ENCODE results near the gene TCP11.
A peak's percentile ranks its signal among the peaks of the same experiment; 100 is the strongest.

The TCP11 gene

DNA sequence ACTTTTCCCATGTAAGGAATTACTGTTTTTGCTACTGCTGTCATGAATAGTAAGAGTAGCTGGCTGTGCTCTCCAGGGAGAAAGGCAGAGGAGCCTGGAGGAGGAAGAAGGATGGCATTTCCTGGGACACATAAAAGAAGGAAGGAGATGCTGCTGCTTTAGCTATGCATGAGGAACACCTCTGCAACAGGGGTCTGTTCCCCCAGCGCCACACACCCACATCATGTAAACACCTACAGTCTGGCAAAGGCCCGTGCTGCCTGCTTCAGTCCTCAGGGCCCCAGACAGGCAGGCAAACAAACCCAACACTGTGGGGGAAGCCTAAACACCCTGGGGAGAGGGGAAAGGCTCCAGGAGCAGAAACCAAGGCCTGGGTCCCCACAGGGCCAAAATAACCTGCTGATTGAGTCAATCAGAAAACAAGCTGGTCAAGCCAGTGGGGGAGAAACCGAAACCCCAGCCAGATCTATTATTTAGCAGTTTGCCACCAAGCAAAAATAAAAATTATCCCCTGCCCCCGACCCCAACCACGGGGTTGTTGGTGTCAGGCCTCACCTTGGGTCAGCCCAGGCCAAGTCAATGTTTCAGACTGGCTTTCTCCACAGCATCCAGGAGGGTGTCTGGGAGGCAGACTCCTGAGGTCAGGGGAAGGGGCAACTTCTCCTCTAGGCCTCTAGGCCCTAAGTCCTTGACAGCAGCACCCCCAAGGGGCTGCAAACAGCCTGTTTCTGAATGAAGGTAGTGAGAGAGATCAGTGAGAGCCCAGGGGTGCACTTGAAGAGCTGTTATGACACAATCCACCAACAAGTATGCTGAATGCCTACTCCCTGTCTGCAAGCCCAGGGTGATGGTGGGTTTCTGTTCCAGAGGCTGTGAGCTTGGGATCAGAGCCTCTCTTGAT, 38.0 kb upstream of the TCP11 start:
- Histone ChIP-seq H2BK120ac (ENCODE audit: low read depth, low read length) (no peak overlapping the region), H3K4me1 (ENCODE audit: control insufficient read depth in 2 of 2, insufficient read depth in 1 of 2, low read depth in 1 of 2, low read length in 2 of 2) (peaks cover 3 to 10% of the 10 kb centered on the region in 2 donors), H2BK12ac (ENCODE audit: low read length) (no peak overlapping the region), H4K8ac (ENCODE audit: low read depth, low read length) (no peak overlapping the region), H3K9me3 (replicated peaks in 1 of 2; ENCODE audit: control insufficient read depth in 2 of 2, insufficient read depth in 1 of 2, low read depth in 1 of 2, low read length in 2 of 2) (no peaks in the 10 kb centered on the region), H3K4ac (ENCODE audit: low read length) (no peak overlapping the region), H2AK5ac (ENCODE audit: low read depth, low read length) (peak overlapping the region; percentile 29), H3K14ac (ENCODE audit: low read length) (no peak overlapping the region), H3K36me3 (replicated peaks in 1 of 2; ENCODE audit: control insufficient read depth in 2 of 2, insufficient read depth in 2 of 2, low read length in 2 of 2) (no peaks in the 10 kb centered on the region), H3K27ac (replicated peaks; ENCODE audit: low read length) (no peak overlapping the region), H3K18ac (ENCODE audit: low read length) (peak overlapping the region; percentile 33), H3K9ac (ENCODE audit: low read depth, low read length, poor library complexity) (no peak overlapping the region), H2BK15ac (ENCODE audit: low read length) (peak overlapping the region; percentile 22), H3K23ac (ENCODE audit: low read depth, low read length, poor library complexity) (no peak overlapping the region), H3K4me2 (ENCODE audit: insufficient read depth, low read length, poor library complexity, severe bottlenecking) (no peak overlapping the region), H4K91ac (ENCODE audit: low read depth, low read length, poor library complexity) (no peak overlapping the region), H2AFZ (ENCODE audit: low read length) (peak overlapping the region; percentile 35), H3K79me1 (ENCODE audit: low read depth, low read length) (no peaks in the 10 kb centered on the region), H3K4me3 (ENCODE audit: low read length in 2 of 2) (no peak overlapping the region), H3K27me3 (ENCODE audit: control insufficient read depth in 3 of 3, insufficient read depth in 3 of 3, low read depth in 1 of 3, low read length in 3 of 3) (no peaks in the 10 kb centered on the region), H2BK5ac (ENCODE audit: low read length) (no peak overlapping the region)
- DNase-seq (ENCODE audit: low spot score) = no peak
- no CpG with 5 or more reads among the region's 5 CpGs for WGBS, 2 donors (ENCODE audit: extremely low coverage in 2 of 2, insufficient read length in 2 of 2, insufficient replicate concordance in 1 of 2)

DNA sequence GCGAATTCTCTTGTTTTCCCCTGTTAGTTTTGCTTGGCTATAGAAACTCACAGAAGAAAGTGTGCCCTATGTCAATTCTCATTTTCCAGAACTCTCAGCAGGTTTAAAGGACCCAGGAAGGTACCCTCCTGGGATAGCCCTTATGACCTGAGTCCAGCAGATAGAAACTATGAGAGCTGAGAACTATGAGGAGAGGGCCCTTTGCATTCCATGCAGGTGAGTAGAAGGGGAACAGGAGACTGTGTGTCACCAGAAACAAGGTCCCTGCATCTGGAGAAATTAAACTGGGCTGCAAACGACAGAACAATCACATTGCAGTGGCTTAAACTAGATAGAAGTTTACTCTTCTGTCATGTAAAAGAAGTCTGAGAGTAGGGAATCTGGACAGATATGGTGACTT, 36.9 kb upstream of the TCP11 start:
- Histone ChIP-seq H3K4me1 (ENCODE audit: control insufficient read depth in 2 of 2, insufficient read depth in 1 of 2, low read depth in 1 of 2, low read length in 2 of 2) (peaks cover 9 to 12% of the 10 kb centered on the region in 2 donors), H3K4me2 (ENCODE audit: insufficient read depth, low read length, poor library complexity, severe bottlenecking) (no peak overlapping the region), H4K91ac (ENCODE audit: low read depth, low read length, poor library complexity) (no peak overlapping the region), H2BK5ac (ENCODE audit: low read length) (no peak overlapping the region), H3K18ac (ENCODE audit: low read length) (no peak overlapping the region), H3K4ac (ENCODE audit: low read length) (no peak overlapping the region), H3K4me3 (ENCODE audit: low read length in 2 of 2) (no peak overlapping the region), H3K27me3 (ENCODE audit: control insufficient read depth in 3 of 3, insufficient read depth in 3 of 3, low read depth in 1 of 3, low read length in 3 of 3) (no peaks in the 10 kb centered on the region), H2BK120ac (ENCODE audit: low read depth, low read length) (no peak overlapping the region), H4K8ac (ENCODE audit: low read depth, low read length) (no peak overlapping the region), H3K9me3 (replicated peaks in 1 of 2; ENCODE audit: control insufficient read depth in 2 of 2, insufficient read depth in 1 of 2, low read depth in 1 of 2, low read length in 2 of 2) (no peaks in the 10 kb centered on the region), H2BK15ac (ENCODE audit: low read length) (no peak overlapping the region), H3K23ac (ENCODE audit: low read depth, low read length, poor library complexity) (no peak overlapping the region), H2AK5ac (ENCODE audit: low read depth, low read length) (no peak overlapping the region), H3K27ac (replicated peaks; ENCODE audit: low read length) (no peak overlapping the region), H2AFZ (ENCODE audit: low read length) (no peak overlapping the region), H3K14ac (ENCODE audit: low read length) (no peak overlapping the region), H3K9ac (ENCODE audit: low read depth, low read length, poor library complexity) (no peak overlapping the region), H2BK12ac (ENCODE audit: low read length) (no peak overlapping the region), H3K79me1 (ENCODE audit: low read depth, low read length) (no peaks in the 10 kb centered on the region), H3K36me3 (replicated peaks in 1 of 2; ENCODE audit: control insufficient read depth in 2 of 2, insufficient read depth in 2 of 2, low read length in 2 of 2) (no peaks in the 10 kb centered on the region)
- DNase-seq (ENCODE audit: low spot score) = no peak
- no CpG with 5 or more reads among the region's 2 CpGs for WGBS, 2 donors (ENCODE audit: extremely low coverage in 2 of 2, insufficient read length in 2 of 2, insufficient replicate concordance in 1 of 2)

DNA sequence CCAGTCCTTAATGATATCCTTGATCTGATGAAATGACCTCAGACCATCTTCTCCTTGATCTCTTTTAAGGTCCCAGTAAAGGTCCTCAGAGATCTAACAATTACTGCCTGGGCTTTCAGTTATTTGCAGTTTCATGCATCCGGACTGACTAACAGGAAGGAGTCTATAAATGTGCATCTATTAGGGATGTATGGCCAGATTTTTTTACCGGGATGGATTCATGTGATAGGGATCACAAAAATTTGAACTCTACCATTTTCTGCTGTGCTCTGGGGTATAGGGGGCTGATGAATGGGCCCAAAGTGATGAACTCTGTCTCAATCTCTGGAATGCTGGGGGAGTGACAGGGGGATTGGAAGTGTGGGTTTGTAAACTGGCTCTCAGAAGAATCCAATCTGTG, 36.5 kb upstream of the TCP11 start:
- H3K4ac ChIP-seq (ENCODE audit: low read length) = no peak overlapping the region
- H2BK5ac ChIP-seq (ENCODE audit: low read length) = no peak overlapping the region
- H4K8ac ChIP-seq (ENCODE audit: low read depth, low read length) = no peak overlapping the region
- H2AK5ac ChIP-seq (ENCODE audit: low read depth, low read length) = no peak overlapping the region
- H3K23ac ChIP-seq (ENCODE audit: low read depth, low read length, poor library complexity) = no peak overlapping the region
- H2AFZ ChIP-seq (ENCODE audit: low read length) = no peak overlapping the region
- peaks cover 9 to 12% of the 10 kb centered on the region in 2 donors for H3K4me1 ChIP-seq (ENCODE audit: control insufficient read depth in 2 of 2, insufficient read depth in 1 of 2, low read depth in 1 of 2, low read length in 2 of 2)
- no peak overlapping the region for H3K14ac ChIP-seq (ENCODE audit: low read length)
- no peak overlapping the region for H2BK15ac ChIP-seq (ENCODE audit: low read length)
- no peak overlapping the region for H3K4me2 ChIP-seq (ENCODE audit: insufficient read depth, low read length, poor library complexity, severe bottlenecking)
- no peak overlapping the region for H2BK12ac ChIP-seq (ENCODE audit: low read length)
- no peak overlapping the region for H3K4me3 ChIP-seq (ENCODE audit: low read length in 2 of 2)
- H3K79me1 ChIP-seq (ENCODE audit: low read depth, low read length) = no peaks in the 10 kb centered on the region
- no peaks in the 10 kb centered on the region for H3K27me3 ChIP-seq (ENCODE audit: control insufficient read depth in 3 of 3, insufficient read depth in 3 of 3, low read depth in 1 of 3, low read length in 3 of 3)
- H3K9ac ChIP-seq (ENCODE audit: low read depth, low read length, poor library complexity) = no peak overlapping the region
- no peak for DNase-seq (ENCODE audit: low spot score)
- H3K27ac ChIP-seq (replicated peaks; ENCODE audit: low read length) = no peak overlapping the region
- no peak overlapping the region for H2BK120ac ChIP-seq (ENCODE audit: low read depth, low read length)
- WGBS, 2 donors (ENCODE audit: extremely low coverage in 2 of 2, insufficient read length in 2 of 2, insufficient replicate concordance in 1 of 2) = no CpG with 5 or more reads among the region's 2 CpGs
- no peaks in the 10 kb centered on the region for H3K9me3 ChIP-seq (replicated peaks in 1 of 2; ENCODE audit: control insufficient read depth in 2 of 2, insufficient read depth in 1 of 2, low read depth in 1 of 2, low read length in 2 of 2)
- H3K18ac ChIP-seq (ENCODE audit: low read length) = no peak overlapping the region
- H4K91ac ChIP-seq (ENCODE audit: low read depth, low read length, poor library complexity) = no peak overlapping the region
- no peaks in the 10 kb centered on the region for H3K36me3 ChIP-seq (replicated peaks in 1 of 2; ENCODE audit: control insufficient read depth in 2 of 2, insufficient read depth in 2 of 2, low read length in 2 of 2)

DNA sequence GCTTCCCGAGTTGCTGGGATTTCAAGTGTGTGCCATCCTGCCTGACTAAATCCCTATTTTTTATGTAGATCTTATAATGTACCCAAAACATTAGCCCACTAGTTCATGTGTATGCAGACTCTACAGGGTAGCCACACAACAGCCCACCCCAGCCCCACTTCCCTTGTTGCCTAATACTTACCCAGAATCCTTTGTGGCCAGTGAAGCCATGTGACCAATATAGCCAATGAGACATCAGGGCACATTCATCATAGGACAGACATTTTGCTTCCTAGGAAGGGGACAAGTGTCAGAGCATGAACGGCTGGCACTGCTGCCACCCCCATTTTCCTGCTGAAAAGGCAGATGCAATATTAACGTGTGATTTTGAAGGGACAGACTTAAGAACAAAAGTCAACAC, 36.0 kb upstream of the TCP11 start:
- Histone ChIP-seq H3K79me1 (ENCODE audit: low read depth, low read length) (no peaks in the 10 kb centered on the region), H3K27me3 (ENCODE audit: control insufficient read depth in 3 of 3, insufficient read depth in 3 of 3, low read depth in 1 of 3, low read length in 3 of 3) (no peaks in the 10 kb centered on the region), H3K14ac (ENCODE audit: low read length) (no peak overlapping the region), H3K27ac (replicated peaks; ENCODE audit: low read length) (no peak overlapping the region), H2BK15ac (ENCODE audit: low read length) (no peak overlapping the region), H4K91ac (ENCODE audit: low read depth, low read length, poor library complexity) (no peak overlapping the region), H2BK5ac (ENCODE audit: low read length) (no peak overlapping the region), H2AFZ (ENCODE audit: low read length) (no peak overlapping the region), H3K9ac (ENCODE audit: low read depth, low read length, poor library complexity) (no peak overlapping the region), H3K18ac (ENCODE audit: low read length) (no peak overlapping the region), H2AK5ac (ENCODE audit: low read depth, low read length) (no peak overlapping the region), H3K36me3 (replicated peaks in 1 of 2; ENCODE audit: control insufficient read depth in 2 of 2, insufficient read depth in 2 of 2, low read length in 2 of 2) (no peaks in the 10 kb centered on the region), H3K4me2 (ENCODE audit: insufficient read depth, low read length, poor library complexity, severe bottlenecking) (no peak overlapping the region), H3K9me3 (replicated peaks in 1 of 2; ENCODE audit: control insufficient read depth in 2 of 2, insufficient read depth in 1 of 2, low read depth in 1 of 2, low read length in 2 of 2) (no peaks in the 10 kb centered on the region), H2BK12ac (ENCODE audit: low read length) (no peak overlapping the region), H3K4me1 (ENCODE audit: control insufficient read depth in 2 of 2, insufficient read depth in 1 of 2, low read depth in 1 of 2, low read length in 2 of 2) (peaks cover 9 to 12% of the 10 kb centered on the region in 2 donors), H3K4me3 (ENCODE audit: low read length in 2 of 2) (no peak overlapping the region), H3K4ac (ENCODE audit: low read length) (no peak overlapping the region), H4K8ac (ENCODE audit: low read depth, low read length) (no peak overlapping the region), H3K23ac (ENCODE audit: low read depth, low read length, poor library complexity) (no peak overlapping the region), H2BK120ac (ENCODE audit: low read depth, low read length) (no peak overlapping the region)
- no peak for DNase-seq (ENCODE audit: low spot score)
- WGBS, 2 donors (ENCODE audit: extremely low coverage in 2 of 2, insufficient read length in 2 of 2, insufficient replicate concordance in 1 of 2) = no CpG with 5 or more reads among the region's 3 CpGs
